ENCODE results near the gene CD300LF.

CD300LF gene

GRCh38 chr17:74671031-74671771 is 41.5 kb downstream of the CD300LF start:
- no peak overlapping the region for H3K4me3 ChIP-seq (ENCODE audit: low read length)
- no peaks in the 10 kb centered on the region for H3K4me1 ChIP-seq (ENCODE audit: control insufficient read depth, insufficient read depth, low read length)
- no peaks in the 10 kb centered on the region for H3K36me3 ChIP-seq (ENCODE audit: control insufficient read depth, insufficient read depth, low read length)
- H3K27me3 ChIP-seq (ENCODE audit: control insufficient read depth, insufficient read depth, low read length): peaks cover 16% of the 10 kb centered on the region
- H3K9ac ChIP-seq (ENCODE audit: low read length): no peak overlapping the region
- no peaks in the 10 kb centered on the region for H3K9me3 ChIP-seq (ENCODE audit: control insufficient read depth, low read length)

- Histone ChIP-seq H3K4me3 (ENCODE audit: low read length) (no peak overlapping the region), H3K9ac (ENCODE audit: low read length) (no peak overlapping the region), H3K9me3 (ENCODE audit: control insufficient read depth, low read length) (no peaks in the 10 kb centered on the region), H3K36me3 (ENCODE audit: control insufficient read depth, insufficient read depth, low read length) (no peaks in the 10 kb centered on the region), H3K27me3 (ENCODE audit: control insufficient read depth, insufficient read depth, low read length) (peaks cover 17% of the 10 kb centered on the region), H3K4me1 (ENCODE audit: control insufficient read depth, insufficient read depth, low read length) (no peaks in the 10 kb centered on the region)
Measured at GRCh38 chr17:74670329-74670728, 42.4 kb downstream of the CD300LF start.

- no peaks in the 10 kb centered on the region for H3K9me3 ChIP-seq (ENCODE audit: control insufficient read depth, low read length)
Measured at GRCh38 chr17:74663561-74663960, 49.2 kb downstream of the CD300LF start.

GRCh38 chr17:74659889-74660288 is 52.8 kb downstream of the CD300LF start:
- H3K27me3 ChIP-seq (ENCODE audit: control insufficient read depth, insufficient read depth, low read length): peaks cover 6% of the 10 kb centered on the region
- H3K4me1 ChIP-seq (ENCODE audit: control insufficient read depth, insufficient read depth, low read length): peaks cover 9% of the 10 kb centered on the region
- no peak overlapping the region for H3K4me3 ChIP-seq (ENCODE audit: low read length)

More at GRCh38 chr17:74663561-74663960, 49.2 kb downstream of the CD300LF start:
- peaks cover 9% of the 10 kb centered on the region for H3K27me3 ChIP-seq (ENCODE audit: control insufficient read depth, insufficient read depth, low read length)
- no peak overlapping the region for H3K9ac ChIP-seq (ENCODE audit: low read length)
- H3K4me3 ChIP-seq (ENCODE audit: low read length): no peak overlapping the region
- no peaks in the 10 kb centered on the region for H3K36me3 ChIP-seq (ENCODE audit: control insufficient read depth, insufficient read depth, low read length)
- H3K4me1 ChIP-seq (ENCODE audit: control insufficient read depth, insufficient read depth, low read length): peaks cover 13% of the 10 kb centered on the region

GRCh38 chr17:74658620-74659019 is 54.1 kb downstream of the CD300LF start:
- no peak overlapping the region for H3K4me3 ChIP-seq (ENCODE audit: low read length)
- no peaks in the 10 kb centered on the region for H3K4me1 ChIP-seq (ENCODE audit: control insufficient read depth, insufficient read depth, low read length)
- peaks cover 9% of the 10 kb centered on the region for H3K27me3 ChIP-seq (ENCODE audit: control insufficient read depth, insufficient read depth, low read length)
- no peak overlapping the region for H3K9ac ChIP-seq (ENCODE audit: low read length)
- H3K36me3 ChIP-seq (ENCODE audit: control insufficient read depth, insufficient read depth, low read length): no peaks in the 10 kb centered on the region
- H3K9me3 ChIP-seq (ENCODE audit: control insufficient read depth, low read length): no peaks in the 10 kb centered on the region

More at GRCh38 chr17:74659889-74660288, 52.8 kb downstream of the CD300LF start:
- no peak overlapping the region for H3K9ac ChIP-seq (ENCODE audit: low read length)
- no peaks in the 10 kb centered on the region for H3K9me3 ChIP-seq (ENCODE audit: control insufficient read depth, low read length)
- no peaks in the 10 kb centered on the region for H3K36me3 ChIP-seq (ENCODE audit: control insufficient read depth, insufficient read depth, low read length)

- H3K4me1 ChIP-seq (ENCODE audit: control insufficient read depth, insufficient read depth, low read length): no peaks in the 10 kb centered on the region
- H3K9me3 ChIP-seq (ENCODE audit: control insufficient read depth, low read length): no peaks in the 10 kb centered on the region
- H3K9ac ChIP-seq (ENCODE audit: low read length): no peak overlapping the region
- H3K27me3 ChIP-seq (ENCODE audit: control insufficient read depth, insufficient read depth, low read length): peaks cover 16% of the 10 kb centered on the region
- H3K4me3 ChIP-seq (ENCODE audit: low read length): no peak overlapping the region
- H3K36me3 ChIP-seq (ENCODE audit: control insufficient read depth, insufficient read depth, low read length): no peaks in the 10 kb centered on the region
Measured at GRCh38 chr17:74654742-74655141, 58.0 kb downstream of the CD300LF start.

- H3K9me3 ChIP-seq (ENCODE audit: control insufficient read depth, low read length): no peaks in the 10 kb centered on the region
- no peak overlapping the region for H3K4me3 ChIP-seq (ENCODE audit: low read length)
- no peak overlapping the region for H3K9ac ChIP-seq (ENCODE audit: low read length)
- no peaks in the 10 kb centered on the region for H3K4me1 ChIP-seq (ENCODE audit: control insufficient read depth, insufficient read depth, low read length)
- H3K36me3 ChIP-seq (ENCODE audit: control insufficient read depth, insufficient read depth, low read length): no peaks in the 10 kb centered on the region
- H3K27me3 ChIP-seq (ENCODE audit: control insufficient read depth, insufficient read depth, low read length): peaks cover 16% of the 10 kb centered on the region
Measured at GRCh38 chr17:74652020-74652419, 60.7 kb downstream of the CD300LF start.

- no peaks in the 10 kb centered on the region for H3K9me3 ChIP-seq (ENCODE audit: control insufficient read depth, low read length)
- H3K36me3 ChIP-seq (ENCODE audit: control insufficient read depth, insufficient read depth, low read length): no peaks in the 10 kb centered on the region
- no peak overlapping the region for H3K9ac ChIP-seq (ENCODE audit: low read length)
- H3K4me1 ChIP-seq (ENCODE audit: control insufficient read depth, insufficient read depth, low read length): no peaks in the 10 kb centered on the region
- peaks cover 15% of the 10 kb centered on the region for H3K27me3 ChIP-seq (ENCODE audit: control insufficient read depth, insufficient read depth, low read length)
- no peak overlapping the region for H3K4me3 ChIP-seq (ENCODE audit: low read length)
Measured at GRCh38 chr17:74649909-74650308, 62.8 kb downstream of the CD300LF start.

GRCh38 chr17:74647871-74648672 is 64.7 kb downstream of the CD300LF start:
- peaks cover 12% of the 10 kb centered on the region for H3K27me3 ChIP-seq (ENCODE audit: control insufficient read depth, insufficient read depth, low read length)
- H3K4me1 ChIP-seq (ENCODE audit: control insufficient read depth, insufficient read depth, low read length): no peaks in the 10 kb centered on the region
- no peak overlapping the region for H3K4me3 ChIP-seq (ENCODE audit: low read length)
- no peaks in the 10 kb centered on the region for H3K9me3 ChIP-seq (ENCODE audit: control insufficient read depth, low read length)
- no peaks in the 10 kb centered on the region for H3K36me3 ChIP-seq (ENCODE audit: control insufficient read depth, insufficient read depth, low read length)
- no peak overlapping the region for H3K9ac ChIP-seq (ENCODE audit: low read length)

- Histone ChIP-seq H3K27me3 (ENCODE audit: control insufficient read depth, insufficient read depth, low read length) (peaks cover 12% of the 10 kb centered on the region), H3K4me3 (ENCODE audit: low read length) (no peak overlapping the region), H3K9me3 (ENCODE audit: control insufficient read depth, low read length) (no peaks in the 10 kb centered on the region), H3K4me1 (ENCODE audit: control insufficient read depth, insufficient read depth, low read length) (no peaks in the 10 kb centered on the region), H3K36me3 (ENCODE audit: control insufficient read depth, insufficient read depth, low read length) (no peaks in the 10 kb centered on the region), H3K9ac (ENCODE audit: low read length) (no peak overlapping the region)
Measured at GRCh38 chr17:74646231-74646630, 66.5 kb downstream of the CD300LF start.

- no peaks in the 10 kb centered on the region for H3K4me1 ChIP-seq (ENCODE audit: control insufficient read depth, insufficient read depth, low read length)
- no peaks in the 10 kb centered on the region for H3K36me3 ChIP-seq (ENCODE audit: control insufficient read depth, insufficient read depth, low read length)
- no peak overlapping the region for H3K4me3 ChIP-seq (ENCODE audit: low read length)
- peaks cover 7% of the 10 kb centered on the region for H3K27me3 ChIP-seq (ENCODE audit: control insufficient read depth, insufficient read depth, low read length)
- H3K9me3 ChIP-seq (ENCODE audit: control insufficient read depth, low read length): no peaks in the 10 kb centered on the region
- no peak overlapping the region for H3K9ac ChIP-seq (ENCODE audit: low read length)
Measured at GRCh38 chr17:74645010-74645409, 67.7 kb downstream of the CD300LF start.

GRCh38 chr17:74644419-74644818 is 68.3 kb downstream of the CD300LF start:
- no peaks in the 10 kb centered on the region for H3K36me3 ChIP-seq (ENCODE audit: control insufficient read depth, insufficient read depth, low read length)
- no peak overlapping the region for H3K4me3 ChIP-seq (ENCODE audit: low read length)
- H3K27me3 ChIP-seq (ENCODE audit: control insufficient read depth, insufficient read depth, low read length): peaks cover 7% of the 10 kb centered on the region
- no peak overlapping the region for H3K9ac ChIP-seq (ENCODE audit: low read length)
- H3K4me1 ChIP-seq (ENCODE audit: control insufficient read depth, insufficient read depth, low read length): no peaks in the 10 kb centered on the region
- H3K9me3 ChIP-seq (ENCODE audit: control insufficient read depth, low read length): no peaks in the 10 kb centered on the region

Data from mucosa of stomach (tissue), 1 donor.